ENCODE data around the gene CREB3L1.

CREB3L1 gene

GRCh38 chr11:46339816-46340215 lies 62.4 kb downstream of the CREB3L1 start:
- H3K4me3 ChIP-seq (ENCODE audit: control insufficient read depth, low read depth, low read length) = no peak overlapping the region
- DNase-seq (ENCODE audit: low read depth) = no peak
- no peak for TF ChIP-seq CTCF (IDR thresholded peaks at IDR 0.05; ENCODE audit: control insufficient read depth, insufficient read depth, low read depth, low read length, missing control alignments)

DNA sequence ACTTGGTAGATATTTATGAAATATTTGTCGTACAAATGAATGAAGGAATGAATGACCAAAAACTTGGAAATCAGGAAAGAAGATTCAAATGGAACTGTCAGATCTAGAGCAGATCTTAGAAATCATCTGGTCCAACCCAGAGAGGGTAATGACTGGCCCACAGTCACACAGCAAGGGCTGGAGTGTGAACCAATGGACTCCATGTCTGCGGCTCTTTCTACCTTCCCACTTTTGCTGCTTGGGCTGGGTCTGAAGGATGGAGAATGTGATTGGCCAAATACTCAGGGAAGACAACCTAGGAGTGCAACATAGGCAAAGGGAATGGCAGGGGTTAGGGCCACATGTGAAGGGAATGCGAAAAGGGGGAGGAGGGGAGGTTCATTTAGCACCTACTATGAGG lies 64.0 kb downstream of the CREB3L1 start:
- DNase-seq (ENCODE audit: low read depth) = no peak
- no peak for TF ChIP-seq CTCF (IDR thresholded peaks at IDR 0.05; ENCODE audit: control insufficient read depth, insufficient read depth, low read depth, low read length, missing control alignments)
- no peak overlapping the region for H3K4me3 ChIP-seq (ENCODE audit: control insufficient read depth, low read depth, low read length)

- no peak overlapping the region for H3K4me3 ChIP-seq (ENCODE audit: control insufficient read depth, low read depth, low read length)
- no peak for DNase-seq (ENCODE audit: low read depth)
- TF ChIP-seq CTCF (IDR thresholded peaks at IDR 0.05; ENCODE audit: control insufficient read depth, insufficient read depth, low read depth, low read length, missing control alignments) = no peak
These were observed 64.8 kb downstream of the CREB3L1 start for GRCh38 chr11:46342239-46342638.

DNA sequence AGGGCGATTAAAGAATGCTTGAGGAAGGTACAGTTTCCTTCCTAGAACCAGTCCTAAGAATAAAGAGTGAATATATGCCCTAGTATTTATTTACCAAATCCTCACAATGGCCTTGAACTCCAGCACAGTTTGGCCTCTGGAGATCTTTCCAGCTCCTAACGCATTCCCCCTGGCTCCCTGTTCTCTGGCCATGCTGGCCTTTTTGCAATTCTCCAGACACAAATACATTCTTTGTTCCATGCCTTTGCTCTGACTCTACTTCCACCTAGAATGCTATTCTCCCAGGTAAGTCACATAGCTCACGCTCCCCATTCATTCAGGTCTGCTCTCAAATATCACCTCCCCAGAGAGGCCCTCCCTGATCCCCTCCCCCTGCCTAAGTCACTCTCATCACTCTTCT lies 66.1 kb downstream of the CREB3L1 start:
- TF ChIP-seq CTCF (IDR thresholded peaks at IDR 0.05; ENCODE audit: control insufficient read depth, insufficient read depth, low read depth, low read length, missing control alignments) = no peak
- H3K4me3 ChIP-seq (ENCODE audit: control insufficient read depth, low read depth, low read length) = no peak overlapping the region
- DNase-seq (ENCODE audit: low read depth) = no peak

- H3K4me3 ChIP-seq (ENCODE audit: control insufficient read depth, low read depth, low read length) = no peak overlapping the region
- TF ChIP-seq CTCF (IDR thresholded peaks at IDR 0.05; ENCODE audit: control insufficient read depth, insufficient read depth, low read depth, low read length, missing control alignments) = no peak
- no peak for DNase-seq (ENCODE audit: low read depth)
These were observed 67.7 kb downstream of the CREB3L1 start for GRCh38 chr11:46345131-46345597.

DNA sequence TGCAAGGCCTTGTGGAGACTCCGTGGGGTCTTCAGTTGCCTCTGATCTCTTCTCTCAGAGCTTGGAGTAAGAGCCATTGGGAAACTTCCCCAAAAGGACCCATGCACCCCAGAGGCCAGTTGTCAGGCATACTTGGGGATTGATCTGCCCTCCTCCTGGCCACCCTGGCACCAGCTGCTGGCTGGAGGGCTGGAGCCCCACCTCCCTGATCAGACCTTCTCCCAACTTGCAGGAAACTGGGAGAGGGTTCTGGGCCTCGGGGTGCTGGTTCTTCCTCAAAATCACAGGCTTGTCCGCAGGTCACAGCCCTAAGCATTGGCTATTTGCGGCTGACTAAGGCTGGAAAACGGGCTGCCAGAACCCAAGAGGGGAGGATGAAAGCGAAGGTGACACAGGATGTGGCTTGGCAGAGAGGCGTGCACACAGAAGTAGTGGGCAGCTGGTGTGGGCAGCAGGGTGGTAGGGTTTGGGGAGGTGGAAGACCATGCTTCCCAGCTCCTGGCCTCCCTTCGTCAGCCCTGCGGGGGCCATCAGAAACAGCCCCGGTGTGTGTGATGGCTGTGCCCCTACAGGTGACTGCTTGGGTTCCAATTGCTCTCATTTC lies 68.5 kb downstream of the CREB3L1 start:
- no peak for TF ChIP-seq CTCF (IDR thresholded peaks at IDR 0.05; ENCODE audit: control insufficient read depth, insufficient read depth, low read depth, low read length, missing control alignments)
- DNase-seq (ENCODE audit: low read depth) = no peak
- no peak overlapping the region for H3K4me3 ChIP-seq (ENCODE audit: control insufficient read depth, low read depth, low read length)
